ENCODE results near the gene SCUBE1. TPM values are rescaled to one million over a fixed set of nuclear protein-coding genes. Genes with fewer than 3 reads are reported as not detected.
A peak's percentile ranks its signal among the peaks of the same experiment; 100 is the strongest.

Gene SCUBE1
- total RNA-seq, 1 experiment from 2014 or later = 3.9 TPM

- Histone ChIP-seq H3K4me2 (ENCODE audit: low read length) (peak overlapping the region; percentile 4; the same call in 1 of the 2 replicates), H3K36me3 (ENCODE audit: control insufficient read depth in 1 of 2, insufficient read depth in 2 of 2, low read length in 2 of 2) (no peaks in the 10 kb centered on the region), H2AFZ (ENCODE audit: low read depth, low read length, poor library complexity, severe bottlenecking) (peak overlapping the region; percentile 18), H4K20me1 (ENCODE audit: insufficient read depth) (no peaks in the 10 kb centered on the region), H3K9me3 (ENCODE audit: control insufficient read depth in 1 of 2, insufficient read depth in 1 of 2, low read depth in 1 of 2, low read length in 2 of 2) (no peaks in the 10 kb centered on the region), H3K9me2 (ENCODE audit: insufficient read depth) (no peaks in the 10 kb centered on the region), H3K79me2 (ENCODE audit: insufficient read depth, low read length) (no peaks in the 10 kb centered on the region), H3K27me3 (ENCODE audit: insufficient read depth, low read length) (no peaks in the 10 kb centered on the region), H3K4me1 (ENCODE audit: control insufficient read depth in 1 of 2, insufficient read depth in 2 of 2, low read length in 2 of 2) (peaks cover 0 to 15% of the 10 kb centered on the region in 2 experiments; a peak in 3 of 4 replicates), H3K27ac (ENCODE audit: low read depth, low read length) (no peak overlapping the region), H3K9ac (ENCODE audit: low read length) (no peak overlapping the region), H3K4me3 (replicated peaks in 1 of 2; ENCODE audit: low read depth in 1 of 2, low read length in 2 of 2) (no peak overlapping the region)
- RAD21 ChIA-PET (ENCODE audit: low non-redundant PET in 1 of 2, low total read pairs in 2 of 2, uncharacterized antibody in 2 of 2, unreplicated experiment in 2 of 2) = interaction anchor here (0.8 to 2.4 kb wide), 8 partner anchors 67 to 115 kb away, joined by 3 to 25 read pairs (median 6); no protein-coding TSS in a partner anchor
- DNase-seq (ENCODE audit: low read depth, low spot score) = no peak
- intact Hi-C loops (cut with micrococcal nuclease) = loop anchor here (1.0 kb wide), 2 partner anchors 72 to 115 kb away; no protein-coding TSS in a partner anchor
- POLR2A ChIA-PET = no interaction called here
- no peak for ATAC-seq
- TF ChIP-seq RAD21 (IDR thresholded peaks at IDR 0.05; ENCODE audit: low read depth) = no peak
- TF ChIP-seq POLR2AphosphoS5 (IDR thresholded peaks at IDR 0.05; ENCODE audit: low read depth, low read length) = no peak
- TF ChIP-seq ZBTB33 (IDR thresholded peaks at IDR 0.05; ENCODE audit: extremely low read depth, insufficient replicate concordance, low read length) = no peak
- no peak for TF ChIP-seq EZH2phosphoT487 (IDR thresholded peaks at IDR 0.05; ENCODE audit: borderline replicate concordance)
- TF ChIP-seq ZNF274 (IDR thresholded peaks at IDR 0.05; ENCODE audit: low read depth, low read length) = no peak
- no peak for TF ChIP-seq SP1 (IDR thresholded peaks at IDR 0.05; ENCODE audit: low read depth)
- TF ChIP-seq TCF7L2 (IDR thresholded peaks at IDR 0.05; ENCODE audit: borderline replicate concordance, extremely low read depth, insufficient read depth, insufficient read length) = no peak
- TF ChIP-seq ATF3 (IDR thresholded peaks at IDR 0.05) = no peak
- no peak for TF ChIP-seq JUND (IDR thresholded peaks at IDR 0.05)
- no peak for TF ChIP-seq CBX3 (IDR thresholded peaks at IDR 0.05; ENCODE audit: low read depth)
- TF ChIP-seq SIN3A (IDR thresholded peaks at IDR 0.05; ENCODE audit: low read depth) = no peak
- TF ChIP-seq YY1 (IDR thresholded peaks at IDR 0.05; ENCODE audit: extremely low read depth, insufficient replicate concordance, low read depth, low read length) = no peak
- CTCF ChIA-PET = interaction anchor here (0.8 to 5.6 kb wide), 17 partner anchors 8 to 158 kb away, joined by 3 to 143 read pairs (median 4); no protein-coding TSS in a partner anchor
- BruUV-seq (replicated peaks) = no TSS peak
Observed at GRCh38 chr22:43345761-43346301, 2.7 kb upstream of the SCUBE1 start.

Measured in HCT116 (cell line).